ENCODE results near the gene SUN3. TPM values are rescaled to one million over a fixed set of nuclear protein-coding genes. Genes with fewer than 3 reads are reported as not detected.

The SUN3 gene
- total RNA-seq, 2 experiments from 2014 or later, result 2.9 TPM; not detected in 1

GRCh38 chr7:48035301-48035966 lies 6.5 kb upstream of the SUN3 start, which contains the start of gene C7orf57:
Gene C7orf57, plus strand, starts transcription at chr7:48035543. Its CDS starts 766 bp downstream, at chr7:48036309.
- no peaks in the 10 kb centered on the region for H3K36me3 ChIP-seq (ENCODE audit: insufficient read depth, low read length)
- peak within 1 kb of the TSS; percentile 63 for H2AFZ ChIP-seq (ENCODE audit: low read length)
- H3K9me2 ChIP-seq (ENCODE audit: insufficient read depth, low read length), result no peaks in the 10 kb centered on the region
- H4K20me1 ChIP-seq (ENCODE audit: insufficient read depth, low read length), result no peaks in the 10 kb centered on the region
- CTCF ChIA-PET (ENCODE audit: unreplicated experiment), result no interaction called here
- H3K4me1 ChIP-seq (ENCODE audit: insufficient read depth, low read length, poor library complexity, severe bottlenecking), result no peaks in the 10 kb centered on the region
- BruUV-seq (replicated peaks), result no TSS peak
- DNase-seq (ENCODE audit: low spot score), result peak; percentile 84
- no peaks in the 10 kb centered on the region for H3K9me3 ChIP-seq (ENCODE audit: low read length)
- intact Hi-C loops (cut with micrococcal nuclease; ENCODE audit: unreplicated experiment), result loop anchor here (2.0 to 5.0 kb wide), 2 partner anchors 45 to 77 kb away; no protein-coding TSS in a partner anchor
- POLR2A ChIA-PET, result interaction anchor here (1.0 kb wide), 1 partner anchor 71 kb away, joined by 3 read pairs; no protein-coding TSS in a partner anchor
- TF ChIP-seq, protein P1, sequence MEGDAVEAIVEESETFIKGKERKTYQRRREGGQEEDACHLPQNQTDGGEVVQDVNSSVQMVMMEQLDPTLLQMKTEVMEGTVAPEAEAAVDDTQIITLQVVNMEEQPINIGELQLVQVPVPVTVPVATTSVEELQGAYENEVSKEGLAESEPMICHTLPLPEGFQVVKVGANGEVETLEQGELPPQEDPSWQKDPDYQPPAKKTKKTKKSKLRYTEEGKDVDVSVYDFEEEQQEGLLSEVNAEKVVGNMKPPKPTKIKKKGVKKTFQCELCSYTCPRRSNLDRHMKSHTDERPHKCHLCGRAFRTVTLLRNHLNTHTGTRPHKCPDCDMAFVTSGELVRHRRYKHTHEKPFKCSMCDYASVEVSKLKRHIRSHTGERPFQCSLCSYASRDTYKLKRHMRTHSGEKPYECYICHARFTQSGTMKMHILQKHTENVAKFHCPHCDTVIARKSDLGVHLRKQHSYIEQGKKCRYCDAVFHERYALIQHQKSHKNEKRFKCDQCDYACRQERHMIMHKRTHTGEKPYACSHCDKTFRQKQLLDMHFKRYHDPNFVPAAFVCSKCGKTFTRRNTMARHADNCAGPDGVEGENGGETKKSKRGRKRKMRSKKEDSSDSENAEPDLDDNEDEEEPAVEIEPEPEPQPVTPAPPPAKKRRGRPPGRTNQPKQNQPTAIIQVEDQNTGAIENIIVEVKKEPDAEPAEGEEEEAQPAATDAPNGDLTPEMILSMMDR (conservative IDR thresholded peaks at IDR 0.05; ENCODE audit: low read length), result peak; percentile 52; the same call in 1 of the 2 replicates
- no peak for TF ChIP-seq EZH2phosphoT487 (IDR thresholded peaks at IDR 0.05; ENCODE audit: borderline replicate concordance, low read depth, low read length)
- H3K4me3 ChIP-seq (ENCODE audit: low read depth, low read length, poor library complexity, severe bottlenecking), result peak within 1 kb of the TSS; percentile 73
- H3K79me2 ChIP-seq (ENCODE audit: insufficient read depth, low read depth, low read length), result no peaks in the 10 kb centered on the region
- peak within 1 kb of the TSS; percentile 82 for H3K4me2 ChIP-seq (ENCODE audit: low read length)
- H3K27ac ChIP-seq (ENCODE audit: low read depth, low read length, poor library complexity, severe bottlenecking), result no peak within 1 kb of the TSS

DNA sequence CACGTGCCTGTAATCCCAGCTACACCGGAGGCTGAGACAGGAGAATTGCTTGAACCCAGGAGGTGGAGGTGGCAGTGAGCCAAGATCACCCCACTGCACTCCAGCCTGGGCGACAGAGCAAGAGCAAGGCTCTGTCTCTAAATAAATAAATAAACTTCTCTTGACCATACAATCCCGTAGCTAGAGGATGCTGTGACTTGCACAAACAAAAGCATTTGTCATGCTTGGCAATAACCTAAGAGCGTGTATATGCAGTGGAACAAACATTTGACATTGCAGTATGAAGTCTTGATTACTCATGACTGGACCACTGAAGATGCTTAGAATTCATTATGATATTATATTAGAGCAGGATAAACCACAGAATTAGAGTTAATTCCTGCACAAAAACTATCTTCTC lies 5.0 kb upstream of the SUN3 start:
- Histone ChIP-seq H3K36me3 (ENCODE audit: insufficient read depth, low read length) (no peaks in the 10 kb centered on the region), H3K4me1 (ENCODE audit: insufficient read depth, low read length, poor library complexity, severe bottlenecking) (no peaks in the 10 kb centered on the region), H3K79me2 (ENCODE audit: insufficient read depth, low read depth, low read length) (no peaks in the 10 kb centered on the region), H3K27ac (ENCODE audit: low read depth, low read length, poor library complexity, severe bottlenecking) (no peak overlapping the region), H2AFZ (ENCODE audit: low read length) (no peak overlapping the region), H3K9me3 (ENCODE audit: low read length) (no peaks in the 10 kb centered on the region), H3K4me2 (ENCODE audit: low read length) (no peak overlapping the region), H3K4me3 (ENCODE audit: low read depth, low read length, poor library complexity, severe bottlenecking) (no peak overlapping the region), H3K9me2 (ENCODE audit: insufficient read depth, low read length) (no peaks in the 10 kb centered on the region), H4K20me1 (ENCODE audit: insufficient read depth, low read length) (no peaks in the 10 kb centered on the region)
- TF ChIP-seq, protein P1 (conservative IDR thresholded peaks at IDR 0.05; ENCODE audit: low read length), result no peak
- no peak for TF ChIP-seq EZH2phosphoT487 (IDR thresholded peaks at IDR 0.05; ENCODE audit: borderline replicate concordance, low read depth, low read length)
- DNase-seq (ENCODE audit: low spot score), result no peak
- ChIA-PET POLR2A (no interaction called here), CTCF (ENCODE audit: unreplicated experiment) (no interaction called here)
- intact Hi-C loops (cut with micrococcal nuclease; ENCODE audit: unreplicated experiment), result loop anchor here (2.0 kb wide), 1 partner anchor 43 kb away; no protein-coding TSS in a partner anchor
- no TSS peak for BruUV-seq (replicated peaks)

DNA sequence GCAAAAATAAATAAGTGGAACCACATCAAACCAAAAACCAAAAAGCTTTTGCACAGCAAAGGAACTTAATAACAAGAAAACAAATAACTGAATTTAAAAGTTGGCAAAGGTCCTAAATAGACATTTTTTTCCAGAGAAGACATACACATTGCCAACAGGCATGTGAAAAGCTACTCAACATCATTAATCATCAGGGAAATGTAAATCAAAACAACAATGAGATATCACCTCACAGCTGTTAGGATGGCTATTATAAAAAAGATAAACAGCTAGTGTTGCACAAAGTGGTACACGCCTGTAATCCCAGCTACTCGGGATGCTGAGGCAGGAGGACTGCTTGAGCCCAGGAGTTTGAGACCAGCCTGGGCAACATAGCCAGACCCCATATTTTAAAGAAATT lies 2.2 kb upstream of the SUN3 start:
- intact Hi-C loops (cut with micrococcal nuclease; ENCODE audit: unreplicated experiment), result no loop called here
- no peak for TF ChIP-seq EZH2phosphoT487 (IDR thresholded peaks at IDR 0.05; ENCODE audit: borderline replicate concordance, low read depth, low read length)
- TF ChIP-seq, protein P1 (conservative IDR thresholded peaks at IDR 0.05; ENCODE audit: low read length), result no peak
- CTCF ChIA-PET (ENCODE audit: unreplicated experiment), result no interaction called here
- Histone ChIP-seq H3K9me3 (ENCODE audit: low read length) (no peaks in the 10 kb centered on the region), H2AFZ (ENCODE audit: low read length) (no peak overlapping the region), H3K36me3 (ENCODE audit: insufficient read depth, low read length) (no peaks in the 10 kb centered on the region), H3K9me2 (ENCODE audit: insufficient read depth, low read length) (no peaks in the 10 kb centered on the region), H3K4me1 (ENCODE audit: insufficient read depth, low read length, poor library complexity, severe bottlenecking) (no peaks in the 10 kb centered on the region), H3K4me3 (ENCODE audit: low read depth, low read length, poor library complexity, severe bottlenecking) (no peak overlapping the region), H3K79me2 (ENCODE audit: insufficient read depth, low read depth, low read length) (no peaks in the 10 kb centered on the region), H3K4me2 (ENCODE audit: low read length) (no peak overlapping the region), H4K20me1 (ENCODE audit: insufficient read depth, low read length) (no peaks in the 10 kb centered on the region), H3K27ac (ENCODE audit: low read depth, low read length, poor library complexity, severe bottlenecking) (no peak overlapping the region)
- no TSS peak for BruUV-seq (replicated peaks)
- POLR2A ChIA-PET, result no interaction called here
- no peak for DNase-seq (ENCODE audit: low spot score)

Measured in OCI-LY7 (cell line).